HepG2 (cell line): ENCODE measurements around the gene RBP3. TPM values are rescaled to one million over a fixed set of nuclear protein-coding genes. Genes with fewer than 3 reads are reported as not detected.

ENCODE experiments used
- ATAC-seq: fragments of 200-7000 bp; cut with Tn5 transposase; 3 replicates; pipeline ENCODE4 v1.9.1; 2020; ENCODE audit warnings: mild to moderate bottlenecking, moderate library complexity
- BruUV-seq: library from RNA; stranded (reverse); fragments of 400-500 nt; replicated peaks from 2 replicates; lab custom pipeline; 2021; lab: Mats Ljungman, UMichigan
- CTCF ChIA-PET: fragments of 300-600 bp; formaldehyde crosslinking; extraction: SDS; loops from one replicate; lab custom pipeline; 2021; ENCODE audit warnings: low total read pairs, inconsistent platforms, low intra/inter-chr PET ratio; lab: Yijun Ruan, JAX
- POLR2A ChIA-PET: fragments of 350-600 bp; sonication (Branson Sonifier 250); formaldehyde crosslinking; loops from one replicate; lab custom pipeline; 2020; ENCODE audit warnings: antibody characterized with exemption, inconsistent platforms; lab: Yijun Ruan, JAX
- DNase-seq: peaks from one replicate; pipeline ENCODE4 v3.0.0-alpha.2; 2015; ENCODE audit warnings: low spot score
- FAIRE-seq: peaks from 3 replicates; lab custom pipeline; 2011; peaks lifted over from hg19 to GRCh38; lab: Jason Lieb, UNC
- H2AFZ ChIP-seq: one replicate; pipeline ENCODE4 v1.6.1; 2011; ENCODE audit warnings: low read length, inconsistent platforms
- H3K27ac ChIP-seq: fragments of 300-600 bp; 3 replicates; pipeline ENCODE4 v1.8.0; 2011; ENCODE audit warnings: mixed run types, mild to moderate bottlenecking, mixed read lengths, low read length, inconsistent platforms; ENCODE audit not compliant: insufficient read depth; ENCODE audit errors: extremely low read length
- H3K27me3 ChIP-seq, 2 experiments: fragments of 200-600 bp in 1 of 2; 2 replicates in 1 of 2; 3 replicates in 1 of 2; pipeline versions ENCODE4 v1.6.0 to v1.8.0; 2011; ENCODE audit warnings: low read length in 2 of 2, mild to moderate bottlenecking in 2 of 2, moderate library complexity in 2 of 2, inconsistent platforms in 1 of 2; ENCODE audit not compliant: insufficient read depth in 2 of 2, control insufficient read depth in 1 of 2
- H3K36me3 ChIP-seq, 2 experiments: fragments of 200-600 bp in 1 of 2; replicated peaks in 1 of 2; 2 replicates in 1 of 2; 3 replicates in 1 of 2; pipeline versions ENCODE4 v1.5.1 to v1.8.0; 2011; ENCODE audit warnings: low read length in 2 of 2, inconsistent platforms in 1 of 2; ENCODE audit not compliant: insufficient read depth in 2 of 2, control insufficient read depth in 1 of 2
- H3K4me1 ChIP-seq: 2 replicates; pipeline ENCODE4 v1.5.1; 2012; ENCODE audit warnings: low read length, inconsistent platforms; ENCODE audit not compliant: insufficient read depth
- H3K4me2 ChIP-seq: 2 replicates; pipeline ENCODE4 v1.6.0; 2011; ENCODE audit warnings: low read depth, low read length, inconsistent platforms
- H3K4me3 ChIP-seq, 3 experiments: fragments of 200-600 bp in 1 of 3; sonication (generic), shearing (Covaris generic) in 1 of 3; replicated peaks in 1 of 3; 2 replicates each; pipeline ENCODE4 v1.5.1; 2011 to 2016; ENCODE audit warnings: low read length in 3 of 3, inconsistent platforms in 2 of 3, low read depth in 2 of 3, mild to moderate bottlenecking in 2 of 3, control low read depth in 1 of 3, mixed read lengths in 1 of 3; ENCODE audit not compliant: insufficient read depth in 1 of 3
- H3K79me2 ChIP-seq: one replicate; pipeline ENCODE4 v1.6.1; 2011; ENCODE audit warnings: low read length, inconsistent platforms; ENCODE audit not compliant: insufficient read depth
- H3K9ac ChIP-seq: 2 replicates; pipeline ENCODE4 v1.6.0; 2011; ENCODE audit warnings: mild to moderate bottlenecking, low read depth, low read length, inconsistent platforms; ENCODE audit not compliant: insufficient read depth
- H3K9me3 ChIP-seq: 2 replicates; pipeline ENCODE4 v1.5.1; 2012; ENCODE audit warnings: mild to moderate bottlenecking, low read length
- H4K20me1 ChIP-seq: 2 replicates; pipeline ENCODE4 v1.6.0; 2011; ENCODE audit warnings: inconsistent platforms, mild to moderate bottlenecking, low read length, moderate library complexity; ENCODE audit not compliant: insufficient read depth
- EZH2 ChIP-seq: conservative IDR thresholded peaks from 2 replicates; pipeline ENCODE4 v1.6.1; 2012; ENCODE audit warnings: mild to moderate bottlenecking, low read depth, low read length, moderate library complexity
- HDAC6 ChIP-seq: fragments of 200-600 bp; sonication (generic); IDR thresholded peaks from 2 replicates; pipeline ENCODE4 v1.7.0; 2017; ENCODE audit warnings: mild to moderate bottlenecking, antibody characterized with exemption, low read length, low read depth
- HIVEP1 ChIP-seq: sonication (generic); formaldehyde crosslinking; IDR thresholded peaks from 2 replicates; pipeline ENCODE4 v1.4.0; 2020; ENCODE audit warnings: mild to moderate bottlenecking, missing genetic modification reagents
- JUND ChIP-seq: sonication (generic); formaldehyde crosslinking; IDR thresholded peaks from 2 replicates; pipeline ENCODE4 v1.8.0; 2022; ENCODE audit warnings: mild to moderate bottlenecking, missing genetic modification reagents
- MAF1 ChIP-seq: sonication (generic); formaldehyde crosslinking; IDR thresholded peaks from 2 replicates; pipeline ENCODE4 v1.5.0; 2020; ENCODE audit warnings: missing genetic modification reagents, borderline replicate concordance
- MIER3 ChIP-seq: IDR thresholded peaks from 2 replicates; pipeline ENCODE4 v1.6.1; 2016; ENCODE audit warnings: missing compliant biosample characterization, borderline replicate concordance
- POLR2A ChIP-seq, 2 experiments: IDR thresholded peaks; 2 replicates each; pipeline ENCODE4 v1.6.1; 2011; ENCODE audit warnings: low read depth in 2 of 2, low read length in 2 of 2, mild to moderate bottlenecking in 1 of 2, moderate library complexity in 1 of 2; ENCODE audit not compliant: insufficient read depth in 1 of 2
- TEAD2 ChIP-seq: sonication (generic); formaldehyde crosslinking; IDR thresholded peaks from 2 replicates; pipeline ENCODE4 v1.9.0; 2021; ENCODE audit warnings: missing genetic modification reagents
- ZC3H13 ChIP-seq: sonication (generic); formaldehyde crosslinking; IDR thresholded peaks from 2 replicates; pipeline ENCODE4 v1.8.1; 2023; ENCODE audit warnings: mild to moderate bottlenecking, missing genetic modification reagents, moderate library complexity
- ZNF350 ChIP-seq: sonication (generic); formaldehyde crosslinking; IDR thresholded peaks from 2 replicates; pipeline ENCODE4 v1.4.0; 2020; ENCODE audit warnings: mild to moderate bottlenecking, low read depth, missing genetic modification reagents, borderline replicate concordance
- ZNF775 ChIP-seq: sonication (generic); formaldehyde crosslinking; IDR thresholded peaks from 2 replicates; pipeline ENCODE4 v1.4.0; 2020; ENCODE audit warnings: missing genetic modification reagents, mild to moderate bottlenecking, moderate library complexity, borderline replicate concordance
- WGBS: methylation state at CpG from one replicate; pipeline ENCODE4 v1.1.6; 2017; ENCODE audit warnings: low lambda C conversion rate; 5-methylcytosine and 5-hydroxymethylcytosine counted together
- in situ Hi-C: cut with HindIII; loops from 2 replicates; pipeline ENCODE4 v1.10.0; 2017; ENCODE audit warnings: low pct_unique_long_range_greater_than_20kb; ENCODE audit not compliant: extremely low pct_ligation_motif_present
- intact Hi-C: fragments of 100-400 bp; cut with micrococcal nuclease; formaldehyde crosslinking; loops from one replicate; pipeline ENCODE4 v1.10.0; 2022; ENCODE audit not compliant: unreplicated experiment
- polyA plus RNA-seq, 8 experiments: library from polyadenylated mRNA; depleted of rRNA in 3 of 8; stranded (reverse) in 7 of 8; unstranded in 1 of 8; fragments of >200 nt; fragmentation: Illumina TruSeq in 4 of 8; extraction: Trizol in 4 of 8; gene quantifications; 2 replicates each; pipeline versions ENCODE4 v1.2.1 to v1.2.3, GENCODE V29; 2011 to 2016; ENCODE audit warnings: low read depth in 4 of 8, missing spikeins in 1 of 8, mixed read lengths in 1 of 8; ENCODE audit not compliant: insufficient read depth in 1 of 8
- total RNA-seq, 5 experiments: library from RNA; depleted of rRNA; stranded (reverse); fragments of >200 nt; fragmentation: Illumina TruSeq; extraction: Trizol; gene quantifications; 2 replicates each; pipeline ENCODE4 v1.2.3, GENCODE V29; 2016; ENCODE audit warnings: low read depth in 1 of 5
- TF ChIP-seq, protein P1 (sequence below): sonication (generic); formaldehyde crosslinking; IDR thresholded peaks from 2 replicates; pipeline ENCODE4 v1.4.0; 2020; ENCODE audit warnings: missing genetic modification reagents
- TF ChIP-seq, protein P2 (sequence below): sonication (generic); formaldehyde crosslinking; IDR thresholded peaks from 2 replicates; pipeline ENCODE4 v1.8.1; 2022; ENCODE audit warnings: mild to moderate bottlenecking, missing genetic modification reagents
- TF ChIP-seq, protein P3 (sequence below): sonication (generic); formaldehyde crosslinking; IDR thresholded peaks from 2 replicates; pipeline ENCODE4 v1.4.0; 2020; ENCODE audit warnings: mild to moderate bottlenecking, low read depth, missing genetic modification reagents
- TF ChIP-seq, protein P4 (sequence below): IDR thresholded peaks from 2 replicates; pipeline ENCODE4 v1.6.1; 2018; ENCODE audit warnings: missing genetic modification reagents, mild to moderate bottlenecking, missing compliant biosample characterization

Gene RBP3
- total and polyA plus RNA-seq, 2 of the 13 experiments (the other 11 are each of a cell fraction or from before 2014, with no cell fraction given): not detected

DNA sequence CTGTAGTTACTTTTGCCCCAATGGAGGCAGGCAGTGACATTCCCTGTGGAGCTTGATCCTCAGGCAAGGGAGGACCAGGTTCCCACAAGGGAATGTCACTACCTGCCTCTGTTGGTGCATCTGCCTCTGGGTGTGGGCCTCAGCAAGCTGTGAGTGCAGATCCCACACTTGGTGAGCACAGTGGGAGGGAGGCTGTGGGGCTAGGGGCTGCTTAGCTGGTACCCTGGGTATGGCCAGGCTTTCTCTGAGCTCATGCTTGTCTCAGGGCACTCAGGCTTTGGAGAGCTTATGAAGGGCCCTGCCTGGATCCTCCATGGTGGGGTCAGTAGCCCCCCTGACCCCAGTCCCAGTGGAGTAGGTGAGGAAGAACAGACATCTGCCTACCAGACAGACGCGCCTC lies 52.1 kb downstream of the RBP3 start:
- Histone ChIP-seq H3K36me3 (no peaks in the 10 kb centered on the region), H3K9me3 (no peaks in the 10 kb centered on the region), H4K20me1 (no peaks in the 10 kb centered on the region), H3K4me2 (no peak overlapping the region), H2AFZ (no peak overlapping the region), H3K27me3 (no peaks in the 10 kb centered on the region), H3K9ac (no peak overlapping the region), H3K4me3 (no peak overlapping the region), H3K27ac (no peak overlapping the region), H3K79me2 (no peaks in the 10 kb centered on the region), H3K4me1 (peaks cover 47% of the 10 kb centered on the region)
- no TSS peak for BruUV-seq
- ATAC-seq: no peak
- 71% methylated on average over 2 of the region's 2 CpGs for WGBS
- intact Hi-C loops (no loop called here), in situ Hi-C loops (no loop called here)
- ChIA-PET CTCF (no interaction called here), POLR2A (no interaction called here)
- DNase-seq: no peak
- TF ChIP-seq ZC3H13 (CRISPR knock-in tag) (no peak), HIVEP1 (CRISPR knock-in tag) (no peak), EZH2 (no peak), POLR2A (IDR thresholded peaks at IDR 0.05; ENCODE audit: insufficient read depth in 1 of 2, low read depth in 2 of 2, low read length in 2 of 2) (no peak), ZNF350 (no peak), MAF1 (CRISPR knock-in tag) (no peak), MIER3 (CRISPR knock-in tag) (no peak), HDAC6 (no peak), ZNF775 (CRISPR knock-in tag) (no peak), JUND (CRISPR knock-in tag) (no peak), TEAD2 (no peak)
- TF ChIP-seq, protein P1, sequence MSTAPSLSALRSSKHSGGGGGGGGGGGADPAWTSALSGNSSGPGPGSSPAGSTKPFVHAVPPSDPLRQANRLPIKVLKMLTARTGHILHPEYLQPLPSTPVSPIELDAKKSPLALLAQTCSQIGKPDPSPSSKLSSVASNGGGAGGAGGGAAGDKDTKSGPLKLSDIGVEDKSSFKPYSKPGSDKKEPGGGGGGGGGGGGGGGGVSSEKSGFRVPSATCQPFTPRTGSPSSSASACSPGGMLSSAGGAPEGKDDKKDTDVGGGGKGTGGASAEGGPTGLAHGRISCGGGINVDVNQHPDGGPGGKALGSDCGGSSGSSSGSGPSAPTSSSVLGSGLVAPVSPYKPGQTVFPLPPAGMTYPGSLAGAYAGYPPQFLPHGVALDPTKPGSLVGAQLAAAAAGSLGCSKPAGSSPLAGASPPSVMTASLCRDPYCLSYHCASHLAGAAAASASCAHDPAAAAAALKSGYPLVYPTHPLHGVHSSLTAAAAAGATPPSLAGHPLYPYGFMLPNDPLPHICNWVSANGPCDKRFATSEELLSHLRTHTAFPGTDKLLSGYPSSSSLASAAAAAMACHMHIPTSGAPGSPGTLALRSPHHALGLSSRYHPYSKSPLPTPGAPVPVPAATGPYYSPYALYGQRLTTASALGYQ (CRISPR knock-in tag): no peak
- TF ChIP-seq, protein P2, sequence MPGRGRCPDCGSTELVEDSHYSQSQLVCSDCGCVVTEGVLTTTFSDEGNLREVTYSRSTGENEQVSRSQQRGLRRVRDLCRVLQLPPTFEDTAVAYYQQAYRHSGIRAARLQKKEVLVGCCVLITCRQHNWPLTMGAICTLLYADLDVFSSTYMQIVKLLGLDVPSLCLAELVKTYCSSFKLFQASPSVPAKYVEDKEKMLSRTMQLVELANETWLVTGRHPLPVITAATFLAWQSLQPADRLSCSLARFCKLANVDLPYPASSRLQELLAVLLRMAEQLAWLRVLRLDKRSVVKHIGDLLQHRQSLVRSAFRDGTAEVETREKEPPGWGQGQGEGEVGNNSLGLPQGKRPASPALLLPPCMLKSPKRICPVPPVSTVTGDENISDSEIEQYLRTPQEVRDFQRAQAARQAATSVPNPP (CRISPR knock-in tag): no peak
- TF ChIP-seq, protein P3, sequence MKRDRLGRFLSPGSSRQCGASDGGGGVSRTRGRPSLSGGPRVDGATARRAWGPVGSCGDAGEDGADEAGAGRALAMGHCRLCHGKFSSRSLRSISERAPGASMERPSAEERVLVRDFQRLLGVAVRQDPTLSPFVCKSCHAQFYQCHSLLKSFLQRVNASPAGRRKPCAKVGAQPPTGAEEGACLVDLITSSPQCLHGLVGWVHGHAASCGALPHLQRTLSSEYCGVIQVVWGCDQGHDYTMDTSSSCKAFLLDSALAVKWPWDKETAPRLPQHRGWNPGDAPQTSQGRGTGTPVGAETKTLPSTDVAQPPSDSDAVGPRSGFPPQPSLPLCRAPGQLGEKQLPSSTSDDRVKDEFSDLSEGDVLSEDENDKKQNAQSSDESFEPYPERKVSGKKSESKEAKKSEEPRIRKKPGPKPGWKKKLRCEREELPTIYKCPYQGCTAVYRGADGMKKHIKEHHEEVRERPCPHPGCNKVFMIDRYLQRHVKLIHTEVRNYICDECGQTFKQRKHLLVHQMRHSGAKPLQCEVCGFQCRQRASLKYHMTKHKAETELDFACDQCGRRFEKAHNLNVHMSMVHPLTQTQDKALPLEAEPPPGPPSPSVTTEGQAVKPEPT (CRISPR knock-in tag): no peak
- TF ChIP-seq, protein P4, sequence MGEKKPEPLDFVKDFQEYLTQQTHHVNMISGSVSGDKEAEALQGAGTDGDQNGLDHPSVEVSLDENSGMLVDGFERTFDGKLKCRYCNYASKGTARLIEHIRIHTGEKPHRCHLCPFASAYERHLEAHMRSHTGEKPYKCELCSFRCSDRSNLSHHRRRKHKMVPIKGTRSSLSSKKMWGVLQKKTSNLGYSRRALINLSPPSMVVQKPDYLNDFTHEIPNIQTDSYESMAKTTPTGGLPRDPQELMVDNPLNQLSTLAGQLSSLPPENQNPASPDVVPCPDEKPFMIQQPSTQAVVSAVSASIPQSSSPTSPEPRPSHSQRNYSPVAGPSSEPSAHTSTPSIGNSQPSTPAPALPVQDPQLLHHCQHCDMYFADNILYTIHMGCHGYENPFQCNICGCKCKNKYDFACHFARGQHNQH (CRISPR knock-in tag): no peak
- no peak for FAIRE-seq
